GM12872 (cell line): ENCODE measurements around the gene ARHGAP1.

Source experiments
- CTCF ChIP-seq: IDR thresholded peaks from 3 replicates; pipeline ENCODE4 v1.5.1; 2011; ENCODE audit warnings: low read depth, mild to moderate bottlenecking, low read length, moderate library complexity; ENCODE audit not compliant: insufficient read depth

ARHGAP1 gene

GRCh38 chr11:46679241-46680163 lies 20.9 kb downstream of the ARHGAP1 start:
- TF ChIP-seq CTCF, result no peak

- no peak for TF ChIP-seq CTCF
Observed at GRCh38 chr11:46678741-46679130, 21.7 kb downstream of the ARHGAP1 start.

- TF ChIP-seq CTCF, result no peak
Observed at GRCh38 chr11:46677991-46678740, 22.3 kb downstream of the ARHGAP1 start.

- no peak for TF ChIP-seq CTCF
Observed at GRCh38 chr11:46677169-46677568, 23.2 kb downstream of the ARHGAP1 start.

GRCh38 chr11:46676436-46677158 lies 23.8 kb downstream of the ARHGAP1 start:
- no peak for TF ChIP-seq CTCF

GRCh38 chr11:46675949-46676348 lies 24.5 kb downstream of the ARHGAP1 start:
- TF ChIP-seq CTCF, result no peak
